ENCODE results near the gene PPP6R3.

The PPP6R3 gene

DNA sequence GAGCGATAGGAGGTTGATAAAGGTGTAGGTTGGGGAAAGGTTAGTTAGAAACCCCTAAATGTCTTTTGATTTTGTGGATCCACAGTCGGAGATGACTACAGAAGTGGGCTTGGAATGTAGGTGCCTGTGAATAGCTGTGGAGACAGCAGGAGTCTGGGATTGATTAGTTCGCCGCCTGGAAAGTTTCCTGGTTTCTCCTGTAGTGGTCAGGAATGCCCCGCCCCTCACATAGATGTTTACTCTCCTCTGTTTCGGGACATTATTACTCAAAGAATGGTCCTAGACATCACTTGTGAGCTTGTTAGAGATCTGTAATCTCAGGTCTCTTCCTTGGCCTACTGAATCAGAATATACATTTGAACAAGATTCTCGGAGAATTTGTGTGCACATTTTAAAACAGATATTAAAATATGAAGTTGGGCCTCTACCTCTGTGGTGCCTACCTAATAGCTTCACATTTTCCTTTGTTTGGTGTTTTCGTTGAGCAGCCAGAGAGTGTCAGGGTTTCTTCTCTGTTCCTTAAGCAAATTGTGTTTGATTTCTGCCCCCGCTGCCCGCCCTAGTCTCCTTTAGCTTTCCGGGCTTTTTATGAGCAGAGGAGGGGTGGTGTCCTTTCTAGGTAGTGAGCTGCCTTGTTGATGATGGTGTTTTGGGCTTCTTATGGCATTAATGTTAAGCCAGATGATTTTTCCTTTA, 89.4 kb downstream of the PPP6R3 start:
- Histone ChIP-seq H3K36me3 (ENCODE audit: insufficient read depth, low read length) (peaks cover 21% of the 10 kb centered on the region), H3K9me3 (ENCODE audit: low read length) (no peaks in the 10 kb centered on the region), H3K4me1 (ENCODE audit: insufficient read depth, low read length) (peaks cover 24% of the 10 kb centered on the region), H3K4me3 (ENCODE audit: low read depth in 1 of 2, low read length in 2 of 2) (no peak overlapping the region), H3K27ac (ENCODE audit: low read depth, low read length) (no peak overlapping the region), H3K9ac (ENCODE audit: low read length) (no peak overlapping the region), H3K27me3 (ENCODE audit: control insufficient read depth in 1 of 2, insufficient read depth in 2 of 2, low read length in 2 of 2) (no peaks in the 10 kb centered on the region)

DNA sequence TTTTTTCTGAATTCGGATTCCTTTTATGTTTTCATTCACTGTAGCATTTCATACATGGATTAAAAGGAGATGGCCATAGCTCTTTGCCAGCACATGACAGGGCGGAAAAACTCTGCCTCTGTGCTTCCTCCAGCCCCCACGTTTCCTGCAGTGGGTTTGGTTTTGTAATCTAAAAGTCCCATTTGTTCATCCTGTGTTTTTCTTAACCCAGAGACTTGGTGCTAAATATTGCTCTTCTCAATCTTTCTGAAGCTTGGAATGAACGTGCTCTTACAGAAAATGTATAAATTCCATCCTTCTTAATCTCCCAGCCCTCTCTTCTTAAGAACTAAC, 89.9 kb downstream of the PPP6R3 start:
- no peak overlapping the region for H3K27ac ChIP-seq (ENCODE audit: low read depth, low read length)
- peaks cover 22% of the 10 kb centered on the region for H3K36me3 ChIP-seq (ENCODE audit: insufficient read depth, low read length)

DNA sequence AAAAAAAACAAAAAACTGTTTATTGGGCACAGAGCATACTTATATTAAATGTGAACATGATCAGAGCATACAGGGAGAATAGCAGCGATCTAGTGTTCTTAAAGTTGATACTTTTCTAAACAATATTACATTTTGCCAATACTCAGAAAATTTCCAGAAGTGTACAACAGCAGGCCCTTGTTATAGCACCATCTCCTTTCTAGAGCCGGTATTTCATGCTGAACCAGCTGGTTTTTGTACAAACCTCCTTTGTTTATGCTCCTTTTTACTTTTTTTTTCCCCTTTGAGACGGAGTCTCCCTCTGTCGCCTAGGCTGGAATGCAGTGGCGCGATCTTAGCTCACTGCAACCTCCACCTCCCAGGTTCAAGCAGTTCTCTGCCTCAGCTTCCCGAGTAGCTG, 90.7 kb downstream of the PPP6R3 start:
- Histone ChIP-seq H3K27ac (ENCODE audit: low read depth, low read length) (no peak overlapping the region), H3K36me3 (ENCODE audit: insufficient read depth, low read length) (peaks cover 22% of the 10 kb centered on the region), H3K27me3 (ENCODE audit: control insufficient read depth in 1 of 2, insufficient read depth in 2 of 2, low read length in 2 of 2) (no peaks in the 10 kb centered on the region), H3K9ac (ENCODE audit: low read length) (no peak overlapping the region), H3K9me3 (ENCODE audit: low read length) (no peaks in the 10 kb centered on the region), H3K4me1 (ENCODE audit: insufficient read depth, low read length) (peaks cover 17% of the 10 kb centered on the region), H3K4me3 (ENCODE audit: low read depth in 1 of 2, low read length in 2 of 2) (no peak overlapping the region)

More for the DNA sequence above, 89.9 kb downstream of the PPP6R3 start:
- H3K4me1 ChIP-seq (ENCODE audit: insufficient read depth, low read length): peaks cover 24% of the 10 kb centered on the region
- H3K9ac ChIP-seq (ENCODE audit: low read length): no peak overlapping the region
- H3K9me3 ChIP-seq (ENCODE audit: low read length): no peaks in the 10 kb centered on the region
- no peak overlapping the region for H3K4me3 ChIP-seq (ENCODE audit: low read depth in 1 of 2, low read length in 2 of 2)
- no peaks in the 10 kb centered on the region for H3K27me3 ChIP-seq (ENCODE audit: control insufficient read depth in 1 of 2, insufficient read depth in 2 of 2, low read length in 2 of 2)

DNA sequence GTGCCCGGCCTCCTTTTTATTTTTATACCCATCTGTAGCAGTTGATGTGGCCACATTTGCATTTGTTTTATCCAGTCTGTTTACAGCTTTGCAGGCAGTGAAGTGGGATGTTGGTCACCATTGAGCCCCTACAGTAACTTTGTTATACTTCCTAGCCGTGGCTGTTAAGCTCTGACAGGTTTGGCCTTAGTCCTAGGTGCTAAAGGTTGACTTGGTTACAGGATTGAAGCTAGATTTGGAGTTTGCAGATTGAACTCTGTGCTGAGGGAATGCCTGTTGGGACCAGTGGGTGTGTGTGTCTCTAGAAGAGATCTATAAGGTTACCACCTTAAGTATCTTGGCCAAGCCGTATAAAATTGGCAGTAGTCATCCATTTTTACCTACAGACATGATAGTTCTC, 91.2 kb downstream of the PPP6R3 start:
- Histone ChIP-seq H3K27ac (ENCODE audit: low read depth, low read length) (no peak overlapping the region), H3K36me3 (ENCODE audit: insufficient read depth, low read length) (peaks cover 23% of the 10 kb centered on the region), H3K9ac (ENCODE audit: low read length) (no peak overlapping the region), H3K27me3 (ENCODE audit: control insufficient read depth in 1 of 2, insufficient read depth in 2 of 2, low read length in 2 of 2) (no peaks in the 10 kb centered on the region), H3K9me3 (ENCODE audit: low read length) (no peaks in the 10 kb centered on the region), H3K4me3 (ENCODE audit: low read depth in 1 of 2, low read length in 2 of 2) (no peak overlapping the region), H3K4me1 (ENCODE audit: insufficient read depth, low read length) (peaks cover 14% of the 10 kb centered on the region)

DNA sequence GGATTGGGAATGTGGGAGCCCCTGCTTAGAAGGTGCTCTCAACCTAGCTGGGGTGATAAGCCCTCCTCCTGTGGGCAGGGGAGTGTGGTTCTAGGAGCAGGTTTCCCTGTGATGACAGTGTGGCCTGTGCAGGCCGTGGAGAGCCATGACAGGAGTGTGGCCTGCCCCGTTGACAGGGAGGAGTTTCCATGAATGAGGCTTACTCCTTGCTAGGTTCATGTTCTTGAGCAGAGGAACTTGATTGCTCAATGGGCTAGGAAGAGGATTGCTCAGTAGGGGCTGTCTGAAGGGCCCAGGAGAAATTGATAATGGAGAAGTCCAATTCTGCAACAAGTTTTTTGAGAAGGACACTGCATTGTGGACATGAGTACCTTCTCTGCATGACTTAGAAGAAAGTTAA, 92.0 kb downstream of the PPP6R3 start:
- H3K9me3 ChIP-seq (ENCODE audit: low read length): no peaks in the 10 kb centered on the region
- no peaks in the 10 kb centered on the region for H3K27me3 ChIP-seq (ENCODE audit: control insufficient read depth in 1 of 2, insufficient read depth in 2 of 2, low read length in 2 of 2)
- H3K4me1 ChIP-seq (ENCODE audit: insufficient read depth, low read length): peaks cover 14% of the 10 kb centered on the region
- H3K9ac ChIP-seq (ENCODE audit: low read length): no peak overlapping the region
- no peak overlapping the region for H3K27ac ChIP-seq (ENCODE audit: low read depth, low read length)
- H3K36me3 ChIP-seq (ENCODE audit: insufficient read depth, low read length): peaks cover 30% of the 10 kb centered on the region
- no peak overlapping the region for H3K4me3 ChIP-seq (ENCODE audit: low read depth in 1 of 2, low read length in 2 of 2)

DNA sequence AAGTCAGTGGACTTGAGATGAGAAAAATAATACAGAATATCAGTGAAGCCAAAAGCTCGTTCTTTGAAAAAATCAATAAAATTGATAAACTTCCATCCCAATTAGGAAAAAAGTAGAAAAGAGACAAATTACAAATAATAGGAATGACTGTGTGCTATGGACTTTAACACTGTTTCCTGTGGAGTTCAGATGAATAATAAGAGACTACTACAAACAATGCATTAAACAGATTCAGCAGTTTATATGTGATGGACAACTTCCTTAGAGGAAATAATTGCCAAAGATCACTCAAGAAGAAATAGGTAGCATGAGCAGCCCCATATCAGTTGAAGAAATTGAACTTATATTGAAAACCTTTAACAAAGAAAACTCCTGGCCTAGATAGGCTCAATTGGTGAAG, 99.7 kb downstream of the PPP6R3 start:
- H3K4me1 ChIP-seq (ENCODE audit: insufficient read depth, low read length): no peaks in the 10 kb centered on the region
- H3K4me3 ChIP-seq (ENCODE audit: low read depth in 1 of 2, low read length in 2 of 2): no peak overlapping the region
- H3K27ac ChIP-seq (ENCODE audit: low read depth, low read length): no peak overlapping the region
- H3K27me3 ChIP-seq (ENCODE audit: control insufficient read depth in 1 of 2, insufficient read depth in 2 of 2, low read length in 2 of 2): no peaks in the 10 kb centered on the region
- H3K9ac ChIP-seq (ENCODE audit: low read length): no peak overlapping the region
- peaks cover 19% of the 10 kb centered on the region for H3K36me3 ChIP-seq (ENCODE audit: insufficient read depth, low read length)
- no peaks in the 10 kb centered on the region for H3K9me3 ChIP-seq (ENCODE audit: low read length)

DNA sequence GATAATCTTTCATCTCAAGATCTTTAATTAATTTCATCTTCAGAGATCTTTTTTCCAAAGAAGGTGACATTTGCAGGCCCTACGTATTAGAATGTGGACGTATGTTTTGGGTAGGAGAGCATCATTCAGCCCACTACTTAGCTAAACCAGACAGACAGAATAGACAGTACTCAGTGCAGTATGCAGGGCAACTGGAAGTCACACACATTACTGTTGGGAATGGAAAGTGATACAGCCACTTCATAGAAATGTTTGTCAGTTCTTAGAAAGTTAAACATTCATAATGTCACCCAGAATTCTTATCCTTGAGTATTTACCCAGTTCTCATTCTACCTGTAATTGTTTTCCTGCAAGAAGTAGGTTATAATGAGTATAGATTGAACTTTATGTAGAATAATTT, 102.9 kb downstream of the PPP6R3 start:
- no peak overlapping the region for H3K27ac ChIP-seq (ENCODE audit: low read depth, low read length)
- no peak overlapping the region for H3K4me3 ChIP-seq (ENCODE audit: low read depth in 1 of 2, low read length in 2 of 2)
- no peaks in the 10 kb centered on the region for H3K27me3 ChIP-seq (ENCODE audit: control insufficient read depth in 1 of 2, insufficient read depth in 2 of 2, low read length in 2 of 2)
- no peak overlapping the region for H3K9ac ChIP-seq (ENCODE audit: low read length)
- H3K4me1 ChIP-seq (ENCODE audit: insufficient read depth, low read length): no peaks in the 10 kb centered on the region
- H3K36me3 ChIP-seq (ENCODE audit: insufficient read depth, low read length): peaks cover 27% of the 10 kb centered on the region
- H3K9me3 ChIP-seq (ENCODE audit: low read length): no peaks in the 10 kb centered on the region

DNA sequence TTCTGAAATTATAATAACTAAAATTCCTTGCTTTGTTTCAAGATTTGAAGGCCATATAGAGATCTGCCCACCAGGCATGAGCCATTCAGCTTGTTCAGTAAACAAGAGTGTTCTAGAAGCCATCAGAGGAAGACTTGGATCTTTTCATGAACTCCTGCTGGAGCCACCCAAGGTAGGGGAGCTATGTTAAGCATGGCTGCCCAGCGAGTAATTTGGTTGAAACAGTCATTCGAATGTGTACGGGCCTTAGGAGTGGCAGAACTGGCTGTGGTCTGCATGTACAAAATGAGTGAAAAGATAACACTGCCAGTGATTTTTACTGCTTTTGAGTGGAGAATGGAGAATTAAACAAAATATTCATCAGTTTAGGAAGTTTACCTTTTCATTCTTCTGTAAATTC, 103.7 kb downstream of the PPP6R3 start:
- H3K4me3 ChIP-seq (ENCODE audit: low read depth in 1 of 2, low read length in 2 of 2): no peak overlapping the region
- peaks cover 27% of the 10 kb centered on the region for H3K36me3 ChIP-seq (ENCODE audit: insufficient read depth, low read length)

DNA sequence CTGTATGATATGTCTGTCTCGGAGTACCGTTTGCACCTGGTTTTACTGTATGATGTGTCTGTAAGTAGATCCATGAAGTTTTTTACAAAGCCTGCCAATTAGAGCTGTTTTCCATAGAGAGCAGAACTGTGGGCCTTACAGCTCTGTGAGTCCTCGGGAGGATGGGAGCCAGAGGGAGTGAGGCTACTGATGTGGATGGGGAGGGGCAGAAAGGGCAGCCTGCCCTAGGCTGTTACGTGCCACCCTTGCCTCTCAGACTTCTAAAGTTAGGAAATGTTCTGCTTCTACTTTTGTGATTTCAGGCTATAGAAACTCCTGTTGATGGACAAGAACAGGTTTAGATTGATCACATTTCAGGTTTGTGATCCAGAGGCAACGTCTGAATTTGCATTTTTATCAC, 105.2 kb downstream of the PPP6R3 start:
- Histone ChIP-seq H3K9ac (ENCODE audit: low read length) (no peak overlapping the region), H3K27ac (ENCODE audit: low read depth, low read length) (no peak overlapping the region), H3K4me1 (ENCODE audit: insufficient read depth, low read length) (no peaks in the 10 kb centered on the region), H3K36me3 (ENCODE audit: insufficient read depth, low read length) (peaks cover 33% of the 10 kb centered on the region), H3K4me3 (ENCODE audit: low read depth in 1 of 2, low read length in 2 of 2) (no peak overlapping the region), H3K27me3 (ENCODE audit: control insufficient read depth in 1 of 2, insufficient read depth in 2 of 2, low read length in 2 of 2) (no peaks in the 10 kb centered on the region), H3K9me3 (ENCODE audit: low read length) (no peaks in the 10 kb centered on the region)

More for the DNA sequence above, 103.7 kb downstream of the PPP6R3 start:
- Histone ChIP-seq H3K27ac (ENCODE audit: low read depth, low read length) (no peak overlapping the region), H3K9me3 (ENCODE audit: low read length) (no peaks in the 10 kb centered on the region), H3K4me1 (ENCODE audit: insufficient read depth, low read length) (no peaks in the 10 kb centered on the region), H3K27me3 (ENCODE audit: control insufficient read depth in 1 of 2, insufficient read depth in 2 of 2, low read length in 2 of 2) (no peaks in the 10 kb centered on the region), H3K9ac (ENCODE audit: low read length) (no peak overlapping the region)

DNA sequence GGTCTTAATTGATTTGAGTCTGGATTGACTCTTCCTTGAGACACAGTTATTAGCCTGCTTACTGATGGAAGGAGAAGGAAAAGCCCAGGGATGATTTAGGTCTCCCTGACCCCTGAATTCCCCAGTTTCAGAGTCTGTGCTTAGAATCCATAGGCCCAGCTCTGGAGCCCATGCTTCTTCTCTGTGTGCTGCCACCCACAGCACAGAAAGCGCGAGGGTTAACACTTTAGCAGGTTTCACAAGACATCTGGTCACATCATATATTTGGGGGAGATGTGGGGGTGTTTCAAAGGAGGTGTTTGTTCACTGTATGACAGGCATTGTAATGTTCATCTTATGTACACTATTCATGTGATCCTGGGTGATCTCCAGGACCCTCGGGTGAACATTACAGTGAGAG, 107.0 kb downstream of the PPP6R3 start:
- Histone ChIP-seq H3K4me3 (ENCODE audit: low read depth in 1 of 2, low read length in 2 of 2) (no peak overlapping the region), H3K36me3 (ENCODE audit: insufficient read depth, low read length) (peaks cover 51% of the 10 kb centered on the region), H3K27ac (ENCODE audit: low read depth, low read length) (no peak overlapping the region), H3K9me3 (ENCODE audit: low read length) (no peaks in the 10 kb centered on the region), H3K27me3 (ENCODE audit: control insufficient read depth in 1 of 2, insufficient read depth in 2 of 2, low read length in 2 of 2) (no peaks in the 10 kb centered on the region), H3K4me1 (ENCODE audit: insufficient read depth, low read length) (no peaks in the 10 kb centered on the region), H3K9ac (ENCODE audit: low read length) (no peak overlapping the region)

DNA sequence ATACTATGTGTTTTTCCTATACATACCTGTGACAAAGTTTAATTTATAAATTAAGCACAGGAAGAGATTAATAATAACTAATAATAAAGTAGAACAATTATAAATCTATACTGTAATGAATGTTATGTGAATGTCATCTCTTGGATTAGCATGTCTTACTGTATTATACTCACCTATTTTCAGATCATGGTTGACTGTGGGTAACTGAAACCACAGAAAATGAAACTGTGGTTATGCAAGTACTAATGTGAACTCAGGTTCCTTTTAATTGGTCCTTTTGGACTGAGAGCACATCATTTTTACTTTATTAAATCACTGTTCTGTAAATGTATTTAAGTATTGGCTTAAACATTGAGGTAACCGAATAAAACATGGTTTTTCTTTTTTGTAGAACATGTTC, 108.8 kb downstream of the PPP6R3 start:
- no peak overlapping the region for H3K4me3 ChIP-seq (ENCODE audit: low read depth in 1 of 2, low read length in 2 of 2)
- no peaks in the 10 kb centered on the region for H3K4me1 ChIP-seq (ENCODE audit: insufficient read depth, low read length)
- H3K36me3 ChIP-seq (ENCODE audit: insufficient read depth, low read length): peaks cover 55% of the 10 kb centered on the region
- H3K9me3 ChIP-seq (ENCODE audit: low read length): no peaks in the 10 kb centered on the region
- H3K27me3 ChIP-seq (ENCODE audit: control insufficient read depth in 1 of 2, insufficient read depth in 2 of 2, low read length in 2 of 2): no peaks in the 10 kb centered on the region
- no peak overlapping the region for H3K9ac ChIP-seq (ENCODE audit: low read length)
- H3K27ac ChIP-seq (ENCODE audit: low read depth, low read length): no peak overlapping the region

DNA sequence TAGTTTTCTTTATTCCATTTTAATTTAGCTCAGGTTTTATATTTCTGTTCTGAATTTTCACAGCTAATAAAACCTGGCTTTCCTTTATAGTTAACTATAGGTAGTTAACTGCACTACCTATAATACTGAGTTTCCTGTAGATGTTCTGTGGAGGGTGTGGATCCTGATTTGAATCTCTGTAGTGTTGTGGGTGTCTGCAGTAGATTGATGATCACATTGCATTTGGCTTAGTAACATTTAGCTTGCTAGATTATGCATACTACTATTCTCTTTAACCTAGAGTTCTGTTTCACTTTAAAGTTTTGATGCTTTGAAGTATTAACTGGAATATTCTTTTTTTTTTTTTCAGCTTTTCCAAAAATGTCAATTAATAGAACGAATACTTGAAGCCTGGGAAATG, 110.1 kb downstream of the PPP6R3 start:
- Histone ChIP-seq H3K9me3 (ENCODE audit: low read length) (no peaks in the 10 kb centered on the region), H3K4me1 (ENCODE audit: insufficient read depth, low read length) (peaks cover 7% of the 10 kb centered on the region), H3K36me3 (ENCODE audit: insufficient read depth, low read length) (peaks cover 51% of the 10 kb centered on the region), H3K27me3 (ENCODE audit: control insufficient read depth in 1 of 2, insufficient read depth in 2 of 2, low read length in 2 of 2) (no peaks in the 10 kb centered on the region), H3K27ac (ENCODE audit: low read depth, low read length) (no peak overlapping the region), H3K4me3 (ENCODE audit: low read depth in 1 of 2, low read length in 2 of 2) (no peak overlapping the region), H3K9ac (ENCODE audit: low read length) (no peak overlapping the region)
